ENCODE results near the gene ZNF462.

The ZNF462 gene

DNA sequence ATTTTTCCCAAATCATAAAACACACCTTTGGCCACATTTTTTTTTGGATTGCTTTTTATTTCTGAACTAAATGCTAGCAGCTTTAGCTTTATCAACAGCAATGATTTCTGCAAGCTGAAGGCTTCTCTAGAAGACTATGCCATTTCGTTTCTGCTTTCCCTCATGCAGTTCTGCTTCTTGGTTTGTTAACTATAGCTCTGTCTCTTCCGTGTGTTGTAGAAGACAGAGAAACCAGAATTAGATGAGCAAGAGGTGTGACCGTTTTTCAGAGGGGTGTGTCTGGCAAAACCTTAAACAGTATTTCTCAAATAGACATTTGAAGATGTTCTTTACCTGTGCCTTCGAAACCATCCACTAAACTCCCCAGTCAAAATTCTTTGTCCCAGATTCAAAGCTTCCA, 131.5 kb downstream of the ZNF462 start:
- TF ChIP-seq, protein P1, sequence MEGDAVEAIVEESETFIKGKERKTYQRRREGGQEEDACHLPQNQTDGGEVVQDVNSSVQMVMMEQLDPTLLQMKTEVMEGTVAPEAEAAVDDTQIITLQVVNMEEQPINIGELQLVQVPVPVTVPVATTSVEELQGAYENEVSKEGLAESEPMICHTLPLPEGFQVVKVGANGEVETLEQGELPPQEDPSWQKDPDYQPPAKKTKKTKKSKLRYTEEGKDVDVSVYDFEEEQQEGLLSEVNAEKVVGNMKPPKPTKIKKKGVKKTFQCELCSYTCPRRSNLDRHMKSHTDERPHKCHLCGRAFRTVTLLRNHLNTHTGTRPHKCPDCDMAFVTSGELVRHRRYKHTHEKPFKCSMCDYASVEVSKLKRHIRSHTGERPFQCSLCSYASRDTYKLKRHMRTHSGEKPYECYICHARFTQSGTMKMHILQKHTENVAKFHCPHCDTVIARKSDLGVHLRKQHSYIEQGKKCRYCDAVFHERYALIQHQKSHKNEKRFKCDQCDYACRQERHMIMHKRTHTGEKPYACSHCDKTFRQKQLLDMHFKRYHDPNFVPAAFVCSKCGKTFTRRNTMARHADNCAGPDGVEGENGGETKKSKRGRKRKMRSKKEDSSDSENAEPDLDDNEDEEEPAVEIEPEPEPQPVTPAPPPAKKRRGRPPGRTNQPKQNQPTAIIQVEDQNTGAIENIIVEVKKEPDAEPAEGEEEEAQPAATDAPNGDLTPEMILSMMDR (IDR thresholded peaks at IDR 0.05; ENCODE audit: insufficient read depth, low read depth, low read length, missing control alignments), result no peak
- no peak overlapping the region for H3K4me3 ChIP-seq (ENCODE audit: low read depth, low read length)
- peak; percentile 12 for DNase-seq (ENCODE audit: low read depth)

DNA sequence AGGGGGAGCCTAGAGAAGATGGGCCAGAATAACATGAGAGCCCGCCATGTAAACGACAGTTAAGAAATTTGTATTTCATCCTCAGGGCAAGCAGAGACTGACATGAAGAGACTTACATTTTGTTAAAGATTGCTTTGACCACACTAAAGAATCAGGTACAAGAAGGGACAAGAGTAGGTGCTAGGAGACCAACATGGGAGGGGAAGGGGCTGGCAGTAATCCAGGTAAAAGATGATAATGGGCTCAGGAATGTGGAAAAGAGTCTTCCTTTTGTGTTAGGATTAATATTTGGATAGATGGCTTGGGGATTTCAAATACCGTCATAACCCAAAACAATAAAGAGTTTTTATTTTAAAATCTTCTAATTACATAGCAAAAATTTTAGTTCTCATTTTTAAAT, 137.3 kb downstream of the ZNF462 start:
- TF ChIP-seq, protein P1 (IDR thresholded peaks at IDR 0.05; ENCODE audit: insufficient read depth, low read depth, low read length, missing control alignments), result no peak
- DNase-seq (ENCODE audit: low read depth), result no peak

DNA sequence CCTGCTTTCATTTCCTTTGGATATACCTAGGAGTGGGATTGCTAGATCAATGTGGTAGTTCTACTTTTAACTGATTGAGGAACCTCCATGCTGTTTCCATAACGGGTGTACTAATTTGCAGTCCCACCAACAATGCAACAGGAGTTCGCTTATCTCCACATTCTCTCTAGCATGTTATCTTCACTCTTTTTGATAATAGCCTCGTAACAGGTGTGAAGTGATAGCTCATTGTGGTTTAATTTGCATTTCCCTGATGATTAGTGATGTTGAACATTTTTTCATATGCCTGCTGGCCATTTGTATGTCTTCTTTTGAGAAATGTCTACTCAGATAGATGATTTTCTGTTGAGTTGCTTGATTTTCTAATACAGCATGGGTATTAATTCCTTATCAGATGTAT, 142.2 kb downstream of the ZNF462 start:
- TF ChIP-seq, protein P1 (IDR thresholded peaks at IDR 0.05; ENCODE audit: insufficient read depth, low read depth, low read length, missing control alignments), result no peak
- H3K4me3 ChIP-seq (ENCODE audit: low read depth, low read length), result no peak overlapping the region
- no peak for DNase-seq (ENCODE audit: low read depth)

More for the DNA sequence above, 137.3 kb downstream of the ZNF462 start:
- no peak overlapping the region for H3K4me3 ChIP-seq (ENCODE audit: low read depth, low read length)

DNA sequence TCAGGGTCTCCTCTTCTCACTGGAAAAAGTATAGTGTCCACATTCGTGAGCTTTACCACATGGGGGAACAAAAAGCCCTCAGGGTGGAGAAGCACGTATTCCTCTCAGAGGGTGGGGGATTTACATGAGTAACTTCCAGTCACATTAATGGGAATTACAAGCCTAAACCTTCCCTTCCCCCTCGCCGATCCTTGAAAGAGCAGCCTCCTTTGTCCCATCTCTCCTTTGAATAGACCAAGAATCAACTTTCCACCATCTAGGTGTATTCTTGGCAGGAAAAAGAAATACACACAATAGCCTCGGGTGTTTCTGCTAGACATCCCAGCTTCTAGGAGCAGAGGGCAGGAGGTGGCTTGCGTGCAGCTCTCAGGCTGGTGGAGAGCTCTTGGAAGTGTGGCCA, 144.4 kb downstream of the ZNF462 start:
- TF ChIP-seq, protein P1 (IDR thresholded peaks at IDR 0.05; ENCODE audit: insufficient read depth, low read depth, low read length, missing control alignments), result no peak
- H3K4me3 ChIP-seq (ENCODE audit: low read depth, low read length), result no peak overlapping the region
- no peak for DNase-seq (ENCODE audit: low read depth)

DNA sequence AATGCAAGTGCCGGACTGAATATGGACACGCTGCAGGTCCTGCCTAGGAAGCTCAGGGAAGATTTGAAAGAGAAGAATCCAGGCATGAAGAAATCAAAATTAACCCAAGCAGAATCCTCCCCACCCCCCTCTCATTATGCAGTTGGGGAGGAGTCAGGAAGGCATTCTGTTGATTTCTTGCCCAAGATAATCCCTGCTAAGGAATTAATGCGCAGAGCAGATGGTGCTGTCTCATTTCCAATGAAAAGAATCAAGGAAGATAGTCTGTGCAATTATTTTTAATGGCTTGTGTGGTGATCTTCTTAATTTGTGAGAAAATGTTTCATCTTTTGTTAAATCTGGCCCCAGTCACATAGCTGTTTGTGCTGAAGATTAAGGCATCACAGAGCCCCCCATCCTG, 145.0 kb downstream of the ZNF462 start:
- DNase-seq (ENCODE audit: low read depth), result no peak
- no peak overlapping the region for H3K4me3 ChIP-seq (ENCODE audit: low read depth, low read length)
- TF ChIP-seq, protein P1 (IDR thresholded peaks at IDR 0.05; ENCODE audit: insufficient read depth, low read depth, low read length, missing control alignments), result no peak

DNA sequence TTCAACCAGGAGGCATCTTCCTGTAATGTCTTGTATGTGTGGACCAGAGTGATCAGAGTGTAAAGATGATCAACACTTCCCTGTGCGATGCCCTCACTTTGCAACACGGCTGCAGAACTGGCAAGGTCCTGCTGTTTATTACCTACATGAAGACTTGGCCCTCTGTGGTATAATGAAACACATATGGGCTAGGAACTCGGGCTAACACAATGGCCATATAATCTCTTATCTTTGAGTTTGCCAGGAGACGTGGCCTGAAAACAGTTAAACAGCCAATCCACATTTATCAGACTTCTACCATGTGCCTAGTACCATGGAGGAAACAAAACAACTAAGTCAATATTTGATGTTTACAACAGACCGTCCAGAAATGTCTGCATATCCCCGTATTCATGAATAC, 145.5 kb downstream of the ZNF462 start:
- no peak overlapping the region for H3K4me3 ChIP-seq (ENCODE audit: low read depth, low read length)
- TF ChIP-seq, protein P1 (IDR thresholded peaks at IDR 0.05; ENCODE audit: insufficient read depth, low read depth, low read length, missing control alignments), result no peak
- DNase-seq (ENCODE audit: low read depth), result no peak

DNA sequence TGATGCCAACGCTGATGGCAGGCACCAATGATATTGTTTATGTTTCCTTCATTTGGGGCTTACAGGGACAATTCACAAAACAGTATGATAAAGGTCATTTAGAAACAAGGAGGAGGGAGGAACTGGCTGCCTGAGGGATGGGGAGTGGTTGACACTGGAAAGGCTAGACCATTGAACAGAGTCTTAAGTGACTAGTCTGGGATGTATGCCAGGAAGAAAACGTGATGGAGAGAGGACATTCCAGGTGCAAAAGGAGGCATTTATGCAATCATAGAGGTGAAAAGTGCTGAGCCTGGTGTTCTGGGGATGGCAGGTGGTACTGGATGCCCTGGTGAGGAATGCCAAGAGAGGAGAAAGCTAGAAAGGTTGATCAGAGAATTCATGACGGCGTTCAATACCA, 153.4 kb downstream of the ZNF462 start:
- H3K4me3 ChIP-seq (ENCODE audit: low read depth, low read length), result no peak overlapping the region
- DNase-seq (ENCODE audit: low read depth), result no peak
- TF ChIP-seq, protein P1 (IDR thresholded peaks at IDR 0.05; ENCODE audit: insufficient read depth, low read depth, low read length, missing control alignments), result no peak
